Caco-2 (cell line): Measurements from ENCODE around the gene ZNF778. TPM values are rescaled to one million over a fixed set of nuclear protein-coding genes. Genes with fewer than 3 reads are reported as not detected.

Experiments used
- BruUV-seq: library from RNA; stranded (reverse); fragments of 400-500 nt; replicated peaks from 2 replicates; lab custom pipeline; 2021; lab: Mats Ljungman, UMichigan
- CTCF ChIA-PET: fragments of 300-600 bp; sonication (Branson Sonifier 250); formaldehyde crosslinking; loops from one replicate; lab custom pipeline; 2022; ENCODE audit warnings: antibody characterized with exemption; lab: Charles Lee
- POLR2A ChIA-PET: fragments of 300-600 bp; sonication (Branson Sonifier 250); formaldehyde crosslinking; loops from one replicate; lab custom pipeline; 2022; ENCODE audit warnings: antibody characterized with exemption; lab: Charles Lee
- DNase-seq, 2 experiments: peaks; one replicate each; pipeline versions ENCODE4 v3.0.0 to v3.0.0-alpha.2; 2020 to 2022
- H3K27me3 ChIP-seq: replicated peaks from 2 replicates; pipeline ENCODE4 v1.6.0; 2011; ENCODE audit warnings: low read length; ENCODE audit not compliant: control insufficient read depth, insufficient read depth
- H3K36me3 ChIP-seq: 2 replicates; pipeline ENCODE4 v1.5.1; 2011; ENCODE audit warnings: low read length; ENCODE audit not compliant: control insufficient read depth, insufficient read depth
- H3K4me1 ChIP-seq: fragments of 250-450 bp; sonication (Bioruptor Pico); 2 replicates; pipeline ENCODE4 v1.5.1; 2020; ENCODE audit warnings: mild to moderate bottlenecking
- H3K4me3 ChIP-seq: 2 replicates; pipeline ENCODE4 v1.5.1; 2011; ENCODE audit warnings: low read depth, mild to moderate bottlenecking, control low read depth, low read length
- H3K9me3 ChIP-seq: fragments of 250-450 bp; sonication (Bioruptor Pico); 2 replicates; pipeline ENCODE4 v1.5.1; 2020; ENCODE audit warnings: mild to moderate bottlenecking, moderate library complexity
- H3K27ac Mint-ChIP-seq: one replicate; pipeline ENCODE4 v1.8.0; 2022; ENCODE audit warnings: mixed read lengths; ENCODE audit not compliant: unreplicated experiment
- H3K27me3 Mint-ChIP-seq: one replicate; pipeline ENCODE4 v1.8.0; 2022; ENCODE audit warnings: mixed read lengths; ENCODE audit not compliant: insufficient read depth, unreplicated experiment
- H3K36me3 Mint-ChIP-seq: one replicate; pipeline ENCODE4 v1.8.0; 2022; ENCODE audit warnings: mild to moderate bottlenecking, mixed read lengths; ENCODE audit not compliant: insufficient read depth, unreplicated experiment
- H3K4me1 Mint-ChIP-seq: one replicate; pipeline ENCODE4 v1.8.0; 2022; ENCODE audit warnings: low read depth, mixed read lengths; ENCODE audit not compliant: unreplicated experiment
- H3K4me3 Mint-ChIP-seq: one replicate; pipeline ENCODE4 v1.8.0; 2022; ENCODE audit warnings: mild to moderate bottlenecking, moderate library complexity, mixed read lengths; ENCODE audit not compliant: unreplicated experiment
- H3K9me3 Mint-ChIP-seq: one replicate; pipeline ENCODE4 v1.8.0; 2022; ENCODE audit warnings: mixed read lengths; ENCODE audit not compliant: unreplicated experiment
- intact Hi-C: fragments of 100-400 bp; cut with micrococcal nuclease; formaldehyde crosslinking; loops from one replicate; pipeline ENCODE4 v1.10.0; 2022; ENCODE audit not compliant: unreplicated experiment
- total RNA-seq: library from RNA; stranded (reverse); gene quantifications from 2 replicates; pipeline ENCODE4 v1.2.3, GENCODE V29; 2022
- TF ChIP-seq, protein P1 (sequence below), 2 experiments: fragments of 200-600 bp in 1 of 2; IDR thresholded peaks; 1 replicate in 1 of 2; 2 replicates in 1 of 2; pipeline versions ENCODE4 v1.5.1 to v1.8.0; 2011 to 2022; ENCODE audit warnings: antibody characterized with exemption in 1 of 2, control low read depth in 1 of 2, inconsistent platforms in 1 of 2, low read depth in 1 of 2, low read length in 1 of 2, mild to moderate bottlenecking in 1 of 2, moderate library complexity in 1 of 2; ENCODE audit not compliant: insufficient read depth in 1 of 2, severe bottlenecking in 1 of 2, unreplicated experiment in 1 of 2

ZNF778 gene
- total RNA-seq, 1 experiment from 2014 or later = 18.1 TPM

DNA sequence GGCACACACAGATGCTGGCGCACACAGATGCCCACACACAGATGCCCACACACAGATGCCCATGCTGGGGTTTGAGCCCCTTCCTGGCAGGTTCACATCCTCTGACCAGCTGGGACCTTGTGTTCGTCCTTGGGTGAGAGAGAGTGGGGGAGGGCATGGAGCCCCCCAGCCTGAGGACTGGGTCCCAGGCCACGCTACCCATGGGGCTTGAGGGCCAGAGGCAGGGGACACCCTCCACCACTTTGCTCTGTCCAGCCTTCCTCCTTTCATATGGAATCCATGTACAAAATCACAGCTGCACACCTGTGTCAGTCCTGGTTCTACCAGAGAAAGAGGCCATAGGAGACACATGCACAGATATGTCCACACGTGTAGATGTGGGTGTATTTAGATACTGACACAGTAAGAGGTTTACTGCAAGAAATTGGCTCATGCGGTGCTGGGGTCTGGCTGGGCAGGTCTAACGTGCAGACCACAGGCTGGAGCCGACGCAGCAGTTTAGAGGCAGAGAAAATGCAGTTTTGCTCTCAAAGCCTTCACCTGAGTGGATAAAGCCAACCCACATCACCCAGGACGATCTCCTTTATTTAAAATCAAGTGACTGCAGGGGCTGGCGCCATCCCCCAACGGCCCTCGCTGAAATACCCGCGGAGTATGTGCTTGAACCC lies 28.0 kb upstream of the ZNF778 start:
- H3K4me3 Mint-ChIP-seq = no peak overlapping the region
- Histone ChIP-seq H3K4me3 (no peak overlapping the region), H3K27me3 (no peaks in the 10 kb centered on the region), H3K9me3 (no peaks in the 10 kb centered on the region), H3K4me1 (peaks cover 4% of the 10 kb centered on the region; the same call in 1 of the 2 replicates), H3K36me3 (no peaks in the 10 kb centered on the region)
- no peaks in the 10 kb centered on the region for H3K9me3 Mint-ChIP-seq
- no peaks in the 10 kb centered on the region for H3K4me1 Mint-ChIP-seq
- peaks cover 6% of the 10 kb centered on the region for H3K36me3 Mint-ChIP-seq
- CTCF ChIA-PET = no interaction called here
- TF ChIP-seq, protein P1, sequence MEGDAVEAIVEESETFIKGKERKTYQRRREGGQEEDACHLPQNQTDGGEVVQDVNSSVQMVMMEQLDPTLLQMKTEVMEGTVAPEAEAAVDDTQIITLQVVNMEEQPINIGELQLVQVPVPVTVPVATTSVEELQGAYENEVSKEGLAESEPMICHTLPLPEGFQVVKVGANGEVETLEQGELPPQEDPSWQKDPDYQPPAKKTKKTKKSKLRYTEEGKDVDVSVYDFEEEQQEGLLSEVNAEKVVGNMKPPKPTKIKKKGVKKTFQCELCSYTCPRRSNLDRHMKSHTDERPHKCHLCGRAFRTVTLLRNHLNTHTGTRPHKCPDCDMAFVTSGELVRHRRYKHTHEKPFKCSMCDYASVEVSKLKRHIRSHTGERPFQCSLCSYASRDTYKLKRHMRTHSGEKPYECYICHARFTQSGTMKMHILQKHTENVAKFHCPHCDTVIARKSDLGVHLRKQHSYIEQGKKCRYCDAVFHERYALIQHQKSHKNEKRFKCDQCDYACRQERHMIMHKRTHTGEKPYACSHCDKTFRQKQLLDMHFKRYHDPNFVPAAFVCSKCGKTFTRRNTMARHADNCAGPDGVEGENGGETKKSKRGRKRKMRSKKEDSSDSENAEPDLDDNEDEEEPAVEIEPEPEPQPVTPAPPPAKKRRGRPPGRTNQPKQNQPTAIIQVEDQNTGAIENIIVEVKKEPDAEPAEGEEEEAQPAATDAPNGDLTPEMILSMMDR (IDR thresholded peaks at IDR 0.05; ENCODE audit: insufficient read depth in 1 of 2, low read depth in 1 of 2, low read length in 1 of 2, severe bottlenecking in 1 of 2, unreplicated experiment in 1 of 2) = no peak
- BruUV-seq = no TSS peak
- no peak overlapping the region for H3K27ac Mint-ChIP-seq
- no peak for DNase-seq
- intact Hi-C loops = no loop called here
- peaks cover 2% of the 10 kb centered on the region for H3K27me3 Mint-ChIP-seq
- POLR2A ChIA-PET = no interaction called here

- BruUV-seq = no TSS peak
- Mint-ChIP-seq H3K27ac (no peak overlapping the region), H3K36me3 (peaks cover 6% of the 10 kb centered on the region), H3K4me3 (no peak overlapping the region), H3K4me1 (no peaks in the 10 kb centered on the region), H3K27me3 (no peaks in the 10 kb centered on the region), H3K9me3 (no peaks in the 10 kb centered on the region)
- ChIA-PET CTCF (no interaction called here), POLR2A (interaction anchor here (0.6 kb wide), 1 partner anchor 855 kb away, joined by 3 read pairs; no protein-coding TSS in a partner anchor)
- Histone ChIP-seq H3K9me3 (no peaks in the 10 kb centered on the region), H3K36me3 (no peaks in the 10 kb centered on the region), H3K4me3 (no peak overlapping the region), H3K27me3 (no peaks in the 10 kb centered on the region), H3K4me1 (peaks cover 4% of the 10 kb centered on the region; the same call in 1 of the 2 replicates)
- intact Hi-C loops = no loop called here
- DNase-seq = no peak
- TF ChIP-seq, protein P1 (IDR thresholded peaks at IDR 0.05; ENCODE audit: insufficient read depth in 1 of 2, low read depth in 1 of 2, low read length in 1 of 2, severe bottlenecking in 1 of 2, unreplicated experiment in 1 of 2) = no peak
Observed at GRCh38 chr16:89190150-89190958, 27.1 kb upstream of the ZNF778 start.

- Mint-ChIP-seq H3K4me3 (peak overlapping the region; percentile 33), H3K9me3 (no peaks in the 10 kb centered on the region), H3K36me3 (peaks cover 6% of the 10 kb centered on the region), H3K27ac (no peak overlapping the region), H3K4me1 (no peaks in the 10 kb centered on the region), H3K27me3 (no peaks in the 10 kb centered on the region)
- H3K4me1 ChIP-seq = peaks cover 4% of the 10 kb centered on the region; the same call in 1 of the 2 replicates
- ChIA-PET CTCF (no interaction called here), POLR2A (no interaction called here)
- TF ChIP-seq, protein P1 (IDR thresholded peaks at IDR 0.05; ENCODE audit: insufficient read depth in 1 of 2, low read depth in 1 of 2, low read length in 1 of 2, severe bottlenecking in 1 of 2, unreplicated experiment in 1 of 2) = no peak
- DNase-seq = no peak
- H3K4me3 ChIP-seq = no peak overlapping the region
- no TSS peak for BruUV-seq
- intact Hi-C loops = no loop called here
- no peaks in the 10 kb centered on the region for H3K27me3 ChIP-seq
- no peaks in the 10 kb centered on the region for H3K36me3 ChIP-seq
- H3K9me3 ChIP-seq = no peaks in the 10 kb centered on the region
Observed at GRCh38 chr16:89191033-89191900, 26.2 kb upstream of the ZNF778 start.
